Measurements from ENCODE around the gene CLMN. TPM values are rescaled to one million over a fixed set of nuclear protein-coding genes. Genes with fewer than 3 reads are reported as not detected.

The CLMN gene
- total RNA-seq, 5 donors from 2014 or later (not counting 1 experiment from before 2014, with no cell fraction given): 0.68 to 2.2 (median 0.99) TPM

DNA sequence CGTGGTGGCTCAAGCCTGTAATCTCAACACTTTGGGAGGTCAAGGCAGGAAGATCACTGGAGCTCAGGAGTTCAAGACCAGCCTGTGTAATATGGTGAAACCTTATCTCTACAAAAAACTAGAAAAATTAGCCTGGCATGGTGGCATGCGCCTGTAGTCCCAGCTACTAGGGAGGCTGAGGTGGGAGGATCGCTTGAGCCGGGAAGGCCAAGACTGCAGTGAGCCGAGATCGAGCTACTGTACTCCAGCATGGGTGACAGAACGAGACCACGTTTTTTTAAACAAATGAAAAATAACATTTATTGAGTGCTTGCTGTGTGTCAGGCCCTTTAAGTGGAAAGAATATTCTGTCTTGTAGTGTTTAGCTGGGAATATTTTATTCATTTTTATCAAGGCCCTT, 26.6 kb upstream of the CLMN start:
- peaks cover 6 to 18% of the 10 kb centered on the region in 2 experiments for H3K27me3 ChIP-seq (replicated peaks in 1 of 2; ENCODE audit: control insufficient read depth in 2 of 2, extremely low read depth in 1 of 2, insufficient read depth in 2 of 2, low read length in 1 of 2)
- no peak overlapping the region for H3K27ac ChIP-seq (ENCODE audit: low read length)
- ATAC-seq (replicated peaks in 1 of 4) (no peak), DNase-seq (no peak)
- 100% methylated on average over 4 of the region's 8 CpGs for WGBS (ENCODE audit: insufficient coverage)
- no peaks in the 10 kb centered on the region for H3K4me1 ChIP-seq (ENCODE audit: control insufficient read depth in 1 of 2, extremely low read depth in 1 of 2, insufficient read depth in 2 of 2, low read length in 2 of 2)
- CTCF ChIA-PET: no interaction called here
- POLR2A ChIA-PET: no interaction called here
- Mint-ChIP-seq H3K4me1 (no peaks in the 10 kb centered on the region), H3K27me3 (peaks cover 17 to 30% of the 10 kb centered on the region in 2 donors), H3K27ac (no peak overlapping the region), H3K4me3 (no peak overlapping the region), H3K36me3 (no peaks in the 10 kb centered on the region), H3K9me3 (no peaks in the 10 kb centered on the region)
- no peaks in the 10 kb centered on the region for H3K9me3 ChIP-seq
- H3K36me3 ChIP-seq (ENCODE audit: control insufficient read depth in 2 of 2, extremely low read depth in 1 of 2, insufficient read depth in 1 of 2, low read length in 1 of 2): no peaks in the 10 kb centered on the region
- no peak overlapping the region for H3K4me3 ChIP-seq (ENCODE audit: control insufficient read depth in 1 of 2, extremely low read depth in 1 of 2, low read length in 1 of 2)

- no peaks in the 10 kb centered on the region for H3K36me3 Mint-ChIP-seq
- H3K27me3 Mint-ChIP-seq: peaks cover 21 to 31% of the 10 kb centered on the region in 2 donors
- ATAC-seq (replicated peaks in 1 of 4) (no peak), DNase-seq (no peak)
- no peaks in the 10 kb centered on the region for H3K9me3 Mint-ChIP-seq
- H3K9me3 ChIP-seq: no peaks in the 10 kb centered on the region
- H3K4me3 ChIP-seq (ENCODE audit: control insufficient read depth in 1 of 2, extremely low read depth in 1 of 2, low read length in 1 of 2): no peak overlapping the region
- H3K27ac Mint-ChIP-seq: no peak overlapping the region
- no peaks in the 10 kb centered on the region for H3K4me1 ChIP-seq (ENCODE audit: control insufficient read depth in 1 of 2, extremely low read depth in 1 of 2, insufficient read depth in 2 of 2, low read length in 2 of 2)
- H3K27me3 ChIP-seq (replicated peaks in 1 of 2; ENCODE audit: control insufficient read depth in 2 of 2, extremely low read depth in 1 of 2, insufficient read depth in 2 of 2, low read length in 1 of 2): peaks cover 3 to 23% of the 10 kb centered on the region in 2 experiments
- ChIA-PET POLR2A (no interaction called here), CTCF (no interaction called here)
- H3K4me1 Mint-ChIP-seq: no peaks in the 10 kb centered on the region
- H3K36me3 ChIP-seq (ENCODE audit: control insufficient read depth in 2 of 2, extremely low read depth in 1 of 2, insufficient read depth in 1 of 2, low read length in 1 of 2): no peaks in the 10 kb centered on the region
- no peak overlapping the region for H3K27ac ChIP-seq (ENCODE audit: low read length)
- 73% methylated on average over 5 of the region's 5 CpGs for WGBS (ENCODE audit: insufficient coverage)
- H3K4me3 Mint-ChIP-seq: no peak overlapping the region
Observed at GRCh38 chr14:95345032-95345431, 25.3 kb upstream of the CLMN start.

DNA sequence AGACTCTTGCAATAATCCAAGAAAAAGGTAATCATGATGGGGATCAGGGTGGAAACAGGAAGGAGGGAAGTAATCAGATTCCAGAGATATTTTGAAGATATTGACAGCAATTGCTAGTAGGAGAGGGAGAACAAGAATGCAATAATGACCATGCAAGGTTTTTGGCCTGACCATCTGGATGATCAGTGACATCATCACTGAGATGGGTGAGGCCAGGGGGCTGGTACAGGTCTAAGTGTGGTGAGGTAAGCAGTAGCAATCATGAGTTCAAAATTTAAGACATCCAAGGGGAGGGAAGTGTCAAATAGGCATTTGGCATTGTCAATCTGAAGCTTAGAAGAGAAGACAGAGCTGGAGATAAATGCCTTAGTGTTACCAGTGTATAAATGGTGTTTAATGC, 24.8 kb upstream of the CLMN start:
- H3K9me3 ChIP-seq: no peaks in the 10 kb centered on the region
- H3K4me1 ChIP-seq (ENCODE audit: control insufficient read depth in 1 of 2, extremely low read depth in 1 of 2, insufficient read depth in 2 of 2, low read length in 2 of 2): no peaks in the 10 kb centered on the region
- Mint-ChIP-seq H3K27ac (no peak overlapping the region), H3K4me1 (no peaks in the 10 kb centered on the region), H3K4me3 (no peak overlapping the region), H3K9me3 (no peaks in the 10 kb centered on the region), H3K36me3 (no peaks in the 10 kb centered on the region), H3K27me3 (peaks cover 21 to 32% of the 10 kb centered on the region in 2 donors)
- no peak overlapping the region for H3K4me3 ChIP-seq (ENCODE audit: control insufficient read depth in 1 of 2, extremely low read depth in 1 of 2, low read length in 1 of 2)
- no peaks in the 10 kb centered on the region for H3K36me3 ChIP-seq (ENCODE audit: control insufficient read depth in 2 of 2, extremely low read depth in 1 of 2, insufficient read depth in 1 of 2, low read length in 1 of 2)
- ATAC-seq (replicated peaks in 1 of 4) (no peak), DNase-seq (no peak)
- H3K27ac ChIP-seq (ENCODE audit: low read length): no peak overlapping the region
- POLR2A ChIA-PET: no interaction called here
- CTCF ChIA-PET: no interaction called here
- peaks cover 3 to 24% of the 10 kb centered on the region in 2 experiments for H3K27me3 ChIP-seq (replicated peaks in 1 of 2; ENCODE audit: control insufficient read depth in 2 of 2, extremely low read depth in 1 of 2, insufficient read depth in 2 of 2, low read length in 1 of 2)

- 83% methylated on average over 1 of the region's 4 CpGs for WGBS (ENCODE audit: insufficient coverage)
- Mint-ChIP-seq H3K4me3 (no peak overlapping the region), H3K4me1 (no peaks in the 10 kb centered on the region), H3K27me3 (peaks cover 27% of the 10 kb centered on the region in 2 donors), H3K27ac (no peak overlapping the region), H3K9me3 (no peaks in the 10 kb centered on the region), H3K36me3 (no peaks in the 10 kb centered on the region)
- ATAC-seq (replicated peaks in 1 of 4): no peak
- no peak overlapping the region for H3K27ac ChIP-seq (ENCODE audit: low read length)
- no peaks in the 10 kb centered on the region for H3K36me3 ChIP-seq (ENCODE audit: control insufficient read depth in 2 of 2, extremely low read depth in 1 of 2, insufficient read depth in 1 of 2, low read length in 1 of 2)
- no peak for DNase-seq
- ChIA-PET POLR2A (no interaction called here), CTCF (no interaction called here)
- peaks cover 3 to 23% of the 10 kb centered on the region in 2 experiments for H3K27me3 ChIP-seq (replicated peaks in 1 of 2; ENCODE audit: control insufficient read depth in 2 of 2, extremely low read depth in 1 of 2, insufficient read depth in 2 of 2, low read length in 1 of 2)
- no peaks in the 10 kb centered on the region for H3K4me1 ChIP-seq (ENCODE audit: control insufficient read depth in 1 of 2, extremely low read depth in 1 of 2, insufficient read depth in 2 of 2, low read length in 2 of 2)
- H3K9me3 ChIP-seq: no peaks in the 10 kb centered on the region
- no peak overlapping the region for H3K4me3 ChIP-seq (ENCODE audit: control insufficient read depth in 1 of 2, extremely low read depth in 1 of 2, low read length in 1 of 2)
Observed at GRCh38 chr14:95341564-95341963, 21.9 kb upstream of the CLMN start.

GRCh38 chr14:95341115-95341514, 21.4 kb upstream of the CLMN start:
- ChIA-PET POLR2A (no interaction called here), CTCF (no interaction called here)
- H3K9me3 Mint-ChIP-seq: no peaks in the 10 kb centered on the region
- peaks cover 30% of the 10 kb centered on the region in 2 donors for H3K27me3 Mint-ChIP-seq
- Histone ChIP-seq H3K4me1 (ENCODE audit: control insufficient read depth in 1 of 2, extremely low read depth in 1 of 2, insufficient read depth in 2 of 2, low read length in 2 of 2) (no peaks in the 10 kb centered on the region), H3K9me3 (no peaks in the 10 kb centered on the region), H3K4me3 (ENCODE audit: control insufficient read depth in 1 of 2, extremely low read depth in 1 of 2, low read length in 1 of 2) (no peak overlapping the region), H3K27me3 (replicated peaks in 1 of 2; ENCODE audit: control insufficient read depth in 2 of 2, extremely low read depth in 1 of 2, insufficient read depth in 2 of 2, low read length in 1 of 2) (peaks cover 3 to 25% of the 10 kb centered on the region in 2 experiments), H3K27ac (ENCODE audit: low read length) (no peak overlapping the region), H3K36me3 (ENCODE audit: control insufficient read depth in 2 of 2, extremely low read depth in 1 of 2, insufficient read depth in 1 of 2, low read length in 1 of 2) (no peaks in the 10 kb centered on the region)
- H3K4me3 Mint-ChIP-seq: no peak overlapping the region
- DNase-seq (no peak), ATAC-seq (replicated peaks in 1 of 4) (no peak)
- H3K27ac Mint-ChIP-seq: no peak overlapping the region
- H3K4me1 Mint-ChIP-seq: no peaks in the 10 kb centered on the region
- H3K36me3 Mint-ChIP-seq: no peaks in the 10 kb centered on the region
- WGBS (ENCODE audit: insufficient coverage): 100% methylated on average over 1 of the region's 1 CpG

GRCh38 chr14:95340201-95340697, 20.5 kb upstream of the CLMN start:
- DNase-seq (no peak), ATAC-seq (replicated peaks in 1 of 4) (no peak)
- POLR2A ChIA-PET: no interaction called here
- no peaks in the 10 kb centered on the region for H3K36me3 ChIP-seq (ENCODE audit: control insufficient read depth in 2 of 2, extremely low read depth in 1 of 2, insufficient read depth in 1 of 2, low read length in 1 of 2)
- H3K9me3 ChIP-seq: no peaks in the 10 kb centered on the region
- H3K36me3 Mint-ChIP-seq: no peaks in the 10 kb centered on the region
- H3K27ac Mint-ChIP-seq: no peak overlapping the region
- CTCF ChIA-PET: no interaction called here
- H3K27me3 Mint-ChIP-seq: peaks cover 28 to 30% of the 10 kb centered on the region in 2 donors
- no peaks in the 10 kb centered on the region for H3K4me1 Mint-ChIP-seq
- 74% methylated on average over 2 of the region's 8 CpGs for WGBS (ENCODE audit: insufficient coverage)
- H3K27me3 ChIP-seq (replicated peaks in 1 of 2; ENCODE audit: control insufficient read depth in 2 of 2, extremely low read depth in 1 of 2, insufficient read depth in 2 of 2, low read length in 1 of 2): peaks cover 3 to 29% of the 10 kb centered on the region in 2 experiments
- H3K4me1 ChIP-seq (ENCODE audit: control insufficient read depth in 1 of 2, extremely low read depth in 1 of 2, insufficient read depth in 2 of 2, low read length in 2 of 2): no peaks in the 10 kb centered on the region
- no peak overlapping the region for H3K27ac ChIP-seq (ENCODE audit: low read length)
- no peak overlapping the region for H3K4me3 ChIP-seq (ENCODE audit: control insufficient read depth in 1 of 2, extremely low read depth in 1 of 2, low read length in 1 of 2)
- H3K9me3 Mint-ChIP-seq: no peaks in the 10 kb centered on the region
- no peak overlapping the region for H3K4me3 Mint-ChIP-seq

DNA sequence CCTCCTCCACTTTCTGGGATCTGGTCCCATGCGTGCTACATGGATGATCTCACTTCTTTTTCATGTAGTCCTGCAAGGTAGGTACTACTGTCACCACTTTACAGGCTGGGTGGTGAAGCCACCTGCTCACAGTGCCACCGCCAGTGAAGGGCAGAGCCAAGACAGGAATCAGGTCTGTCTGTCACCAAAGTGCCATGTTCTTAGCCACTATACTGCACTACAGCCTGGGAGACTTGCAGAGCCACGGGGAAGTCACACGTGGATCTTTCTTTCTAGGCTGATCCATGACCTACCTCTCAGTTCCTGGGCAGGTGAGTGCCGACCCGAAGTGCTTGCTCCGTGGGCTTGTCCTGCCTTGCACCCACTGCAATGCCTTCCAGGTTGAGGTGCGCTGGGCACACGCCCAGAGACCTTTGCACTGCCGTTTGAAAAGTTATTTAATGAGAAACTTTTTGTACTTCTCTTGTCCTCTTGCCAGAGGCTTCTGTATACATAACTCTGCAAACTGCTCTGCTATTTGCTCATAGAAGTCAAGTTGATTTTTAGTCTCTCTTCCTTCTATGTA, 19.7 kb upstream of the CLMN start:
- no peak overlapping the region for H3K4me3 Mint-ChIP-seq
- no peaks in the 10 kb centered on the region for H3K36me3 ChIP-seq (ENCODE audit: control insufficient read depth in 2 of 2, extremely low read depth in 1 of 2, insufficient read depth in 1 of 2, low read length in 1 of 2)
- H3K9me3 Mint-ChIP-seq: no peaks in the 10 kb centered on the region
- peaks cover 28 to 31% of the 10 kb centered on the region in 2 donors for H3K27me3 Mint-ChIP-seq
- H3K27ac Mint-ChIP-seq: no peak overlapping the region
- H3K27me3 ChIP-seq (replicated peaks in 1 of 2; ENCODE audit: control insufficient read depth in 2 of 2, extremely low read depth in 1 of 2, insufficient read depth in 2 of 2, low read length in 1 of 2): peaks cover 3 to 33% of the 10 kb centered on the region in 2 experiments
- ATAC-seq (replicated peaks in 1 of 4) (no peak), DNase-seq (no peak)
- CTCF ChIA-PET: no interaction called here
- no peaks in the 10 kb centered on the region for H3K36me3 Mint-ChIP-seq
- H3K27ac ChIP-seq (ENCODE audit: low read length): no peak overlapping the region
- 84% methylated on average over 7 of the region's 10 CpGs for WGBS (ENCODE audit: insufficient coverage)
- H3K9me3 ChIP-seq: no peaks in the 10 kb centered on the region
- H3K4me3 ChIP-seq (ENCODE audit: control insufficient read depth in 1 of 2, extremely low read depth in 1 of 2, low read length in 1 of 2): no peak overlapping the region
- no peaks in the 10 kb centered on the region for H3K4me1 Mint-ChIP-seq
- POLR2A ChIA-PET: no interaction called here
- H3K4me1 ChIP-seq (ENCODE audit: control insufficient read depth in 1 of 2, extremely low read depth in 1 of 2, insufficient read depth in 2 of 2, low read length in 2 of 2): no peaks in the 10 kb centered on the region

Data from T-cell (primary cell).